Neural progenitor cell (in vitro differentiated cells): Measurements from ENCODE around the gene DKKL1.

Experiments
- CTCF ChIP-seq: fragments of 200-600 bp; sonication (generic); IDR thresholded peaks from 2 replicates; pipeline ENCODE4 v1.5.1; 2017; ENCODE audit warnings: antibody characterized with exemption, mild to moderate bottlenecking
- EZH2phosphoT487 ChIP-seq: fragments of 200-600 bp; sonication (generic); IDR thresholded peaks from 2 replicates; pipeline ENCODE4 v1.6.1; 2017; ENCODE audit warnings: antibody characterized with exemption

GRCh38 chr19:49398001-49398615, 34.4 kb downstream of the DKKL1 start:
- TF ChIP-seq CTCF, result no peak
- TF ChIP-seq EZH2phosphoT487, result no peak
